Ishikawa (cell line): ENCODE measurements around the gene LOXHD1.

Experiments used
- EP300 ChIP-seq: IDR thresholded peaks from 2 replicates; pipeline ENCODE4 v1.6.1; 2012; ENCODE audit warnings: borderline replicate concordance
- MAX ChIP-seq: IDR thresholded peaks from 2 replicates; pipeline ENCODE4 v1.6.1; 2012
- REST ChIP-seq: IDR thresholded peaks from 2 replicates; pipeline ENCODE4 v1.6.1; 2012; ENCODE audit warnings: low read depth, mild to moderate bottlenecking
- TAF1 ChIP-seq: IDR thresholded peaks from 2 replicates; pipeline ENCODE4 v1.6.1; 2012; ENCODE audit warnings: low read depth, mild to moderate bottlenecking
- TCF12 ChIP-seq: IDR thresholded peaks from 2 replicates; pipeline ENCODE4 v1.6.1; 2012; ENCODE audit warnings: low read depth
- USF1 ChIP-seq: IDR thresholded peaks from 2 replicates; pipeline ENCODE4 v1.6.1; 2012
- YY1 ChIP-seq: IDR thresholded peaks from 2 replicates; pipeline ENCODE4 v1.6.1; 2012; ENCODE audit warnings: low read depth
- ZBTB7A ChIP-seq: IDR thresholded peaks from 2 replicates; pipeline ENCODE4 v1.6.1; 2012; ENCODE audit warnings: low read depth

- no peak for TF ChIP-seq REST
- no peak for TF ChIP-seq EP300
- no peak for TF ChIP-seq MAX
- no peak for TF ChIP-seq USF1
- TF ChIP-seq ZBTB7A, result no peak
- TF ChIP-seq TCF12, result no peak
- TF ChIP-seq YY1, result no peak
- TF ChIP-seq TAF1, result no peak
Observed at GRCh38 chr18:46704189-46704588, 47.2 kb upstream of the LOXHD1 start.
